OCI-LY7 (cell line): Measurements from ENCODE around the gene BAZ1A. TPM values are rescaled to one million over a fixed set of nuclear protein-coding genes. Genes with fewer than 3 reads are reported as not detected.

ENCODE experiments used
- BruUV-seq: library from RNA; stranded (reverse); fragments of 400-500 nt; replicated peaks from 2 replicates; lab custom pipeline; 2021; lab: Mats Ljungman, UMichigan
- CTCF ChIA-PET: fragments of 300-600 bp; sonication (Branson Sonifier 250); formaldehyde crosslinking; loops from one replicate; lab custom pipeline; 2022; ENCODE audit warnings: antibody characterized with exemption; ENCODE audit not compliant: unreplicated experiment; lab: Charles Lee
- POLR2A ChIA-PET: fragments of 300-600 bp; sonication (Branson Sonifier 250); formaldehyde crosslinking; loops from one replicate; lab custom pipeline; 2022; ENCODE audit warnings: antibody characterized with exemption; lab: Charles Lee
- DNase-seq: peaks from one replicate; pipeline ENCODE4 v3.0.0-alpha.2; 2015; ENCODE audit warnings: low spot score
- H2AFZ ChIP-seq: fragments of 200-600 bp; sonication (generic), shearing (Covaris generic); 2 replicates; pipeline ENCODE4 v1.6.1; 2014; ENCODE audit warnings: mild to moderate bottlenecking, antibody characterized with exemption, low read length, moderate library complexity
- H3K27ac ChIP-seq: fragments of 200-600 bp; sonication (generic); 2 replicates; pipeline ENCODE4 v1.5.1; 2014; ENCODE audit warnings: mixed run types, low read depth, mild to moderate bottlenecking, moderate library complexity, low read length, inconsistent platforms; ENCODE audit not compliant: poor library complexity, severe bottlenecking
- H3K36me3 ChIP-seq: fragments of 200-600 bp; sonication (generic); 2 replicates; pipeline ENCODE4 v1.6.1; 2014; ENCODE audit warnings: mild to moderate bottlenecking, antibody characterized with exemption, low read length, moderate library complexity, mixed read lengths; ENCODE audit not compliant: insufficient read depth
- H3K4me1 ChIP-seq: fragments of 200-600 bp; sonication (generic); 2 replicates; pipeline ENCODE4 v1.5.1; 2014; ENCODE audit warnings: mild to moderate bottlenecking, low read length; ENCODE audit not compliant: insufficient read depth, poor library complexity, severe bottlenecking
- H3K4me2 ChIP-seq: fragments of 200-600 bp; sonication (generic); 2 replicates; pipeline ENCODE4 v1.6.1; 2014; ENCODE audit warnings: mild to moderate bottlenecking, low read length
- H3K4me3 ChIP-seq: fragments of 200-600 bp; sonication (generic); 2 replicates; pipeline ENCODE4 v1.5.1; 2014; ENCODE audit warnings: mild to moderate bottlenecking, low read depth, low read length; ENCODE audit not compliant: poor library complexity, severe bottlenecking
- H3K79me2 ChIP-seq: fragments of 200-600 bp; sonication (generic); 2 replicates; pipeline ENCODE4 v1.6.1; 2016; ENCODE audit warnings: low read depth, mild to moderate bottlenecking, low read length, moderate library complexity, mixed read lengths; ENCODE audit not compliant: insufficient read depth
- H3K9me2 ChIP-seq: fragments of 200-600 bp; sonication (generic); 2 replicates; pipeline ENCODE4 v1.6.1; 2016; ENCODE audit warnings: mild to moderate bottlenecking, low read length, mixed read lengths; ENCODE audit not compliant: insufficient read depth
- H3K9me3 ChIP-seq: fragments of 200-600 bp; sonication (generic); 2 replicates; pipeline ENCODE4 v1.6.1; 2014; ENCODE audit warnings: mild to moderate bottlenecking, mixed run types, low read length, mixed read lengths
- H4K20me1 ChIP-seq: fragments of 200-600 bp; sonication (generic); 2 replicates; pipeline ENCODE4 v1.6.1; 2014; ENCODE audit warnings: mild to moderate bottlenecking, antibody characterized with exemption, low read length, moderate library complexity, mixed read lengths; ENCODE audit not compliant: insufficient read depth
- CTCF ChIP-seq: fragments of 200-600 bp; sonication (generic); conservative IDR thresholded peaks from 2 replicates; pipeline ENCODE4 v1.5.1; 2014; ENCODE audit warnings: mild to moderate bottlenecking, antibody characterized with exemption, low read length, moderate library complexity, mixed read lengths
- EZH2phosphoT487 ChIP-seq: fragments of 200-600 bp; sonication (generic); IDR thresholded peaks from 2 replicates; pipeline ENCODE4 v1.6.1; 2018; ENCODE audit warnings: low read depth, borderline replicate concordance, mild to moderate bottlenecking, mixed run types, antibody characterized with exemption, low read length, moderate library complexity, mixed read lengths
- intact Hi-C: fragments of 100-400 bp; cut with micrococcal nuclease; formaldehyde crosslinking; loops from one replicate; pipeline ENCODE4 v1.10.0; 2022; ENCODE audit not compliant: unreplicated experiment
- total RNA-seq, 2 experiments: library from RNA; depleted of rRNA in 1 of 2; stranded (reverse); fragments of >200 nt in 1 of 2; shearing (Covaris generic) in 1 of 2; gene quantifications; 2 replicates each; pipeline ENCODE4 v1.2.3, GENCODE V29; 2014 to 2022

BAZ1A gene
- total RNA-seq, 2 experiments from 2014 or later: 42.2 to 58.6 TPM

DNA sequence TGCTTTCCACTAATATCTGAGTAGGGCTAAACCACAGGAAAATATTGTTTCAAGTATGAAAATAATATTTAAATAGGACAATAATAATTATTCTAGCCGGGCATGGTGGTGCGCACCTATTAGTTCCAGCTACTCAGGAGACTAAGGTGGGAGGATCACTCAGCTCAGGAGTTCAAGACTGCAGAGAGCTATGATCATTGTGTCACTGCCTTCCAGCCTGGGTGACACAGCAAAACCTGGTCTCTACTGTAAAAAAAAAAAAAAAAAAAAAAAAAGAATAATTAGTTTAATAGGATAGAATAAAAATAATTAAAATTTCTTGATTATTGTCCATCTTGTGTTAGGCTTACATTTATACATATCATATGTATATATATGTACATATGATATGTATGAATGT lies 38.5 kb upstream of the BAZ1A start:
- TF ChIP-seq EZH2phosphoT487 (no peak), CTCF (no peak)
- intact Hi-C loops: loop anchor here (5.0 kb wide), 1 partner anchor 241 kb away; no protein-coding TSS in a partner anchor
- Histone ChIP-seq H3K9me3 (no peaks in the 10 kb centered on the region), H3K4me2 (no peak overlapping the region), H3K79me2 (no peaks in the 10 kb centered on the region), H3K36me3 (no peaks in the 10 kb centered on the region), H3K27ac (no peak overlapping the region), H3K4me3 (no peak overlapping the region), H2AFZ (peak overlapping the region; percentile 89), H3K4me1 (peaks cover 19% of the 10 kb centered on the region), H4K20me1 (no peaks in the 10 kb centered on the region), H3K9me2 (no peaks in the 10 kb centered on the region)
- no peak for DNase-seq
- ChIA-PET POLR2A (interaction anchor here (0.6 to 0.7 kb wide), 4 partner anchors 21 to 1113 kb away, joined by 3 to 4 read pairs (median 3); no protein-coding TSS in a partner anchor), CTCF (no interaction called here)
- BruUV-seq: no TSS peak

DNA sequence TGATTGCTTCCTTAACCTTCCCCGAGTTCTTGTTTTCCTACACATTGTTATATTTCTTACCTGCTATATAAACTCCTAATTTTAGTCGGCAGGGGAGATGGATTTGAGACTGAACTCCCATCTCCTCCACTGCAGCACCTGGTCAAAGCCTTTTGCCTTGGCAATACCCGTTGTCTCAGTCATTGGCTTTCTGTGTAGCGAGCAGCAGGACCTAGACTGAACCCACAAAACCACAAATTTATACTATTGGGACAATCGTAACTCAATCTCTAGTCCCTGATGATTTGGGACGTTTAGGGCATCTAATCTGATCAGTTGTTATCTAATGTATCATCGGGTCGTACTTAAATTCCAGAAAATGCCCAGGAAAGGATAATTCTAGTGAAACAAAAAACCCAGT lies 37.8 kb upstream of the BAZ1A start:
- Histone ChIP-seq H4K20me1 (no peaks in the 10 kb centered on the region), H3K4me3 (peak overlapping the region; percentile 10), H3K79me2 (no peaks in the 10 kb centered on the region), H3K36me3 (no peaks in the 10 kb centered on the region), H3K4me1 (peaks cover 19% of the 10 kb centered on the region), H3K9me2 (no peaks in the 10 kb centered on the region), H3K9me3 (no peaks in the 10 kb centered on the region), H3K4me2 (peak overlapping the region; percentile 43), H3K27ac (no peak overlapping the region), H2AFZ (peak overlapping the region; percentile 89)
- ChIA-PET CTCF (no interaction called here), POLR2A (interaction anchor here (0.6 to 1.0 kb wide), 4 partner anchors 10 to 1114 kb away, joined by 3 to 4 read pairs (median 3); no protein-coding TSS in a partner anchor)
- intact Hi-C loops: loop anchor here (5.0 kb wide), 1 partner anchor 241 kb away; no protein-coding TSS in a partner anchor
- BruUV-seq: no TSS peak
- peak; percentile 5 for DNase-seq
- TF ChIP-seq EZH2phosphoT487 (no peak), CTCF (no peak)

GRCh38 chr14:34912182-34912581 lies 37.0 kb upstream of the BAZ1A start:
- intact Hi-C loops: loop anchor here (5.0 kb wide), 1 partner anchor 240 kb away; no protein-coding TSS in a partner anchor
- H3K79me2 ChIP-seq: no peaks in the 10 kb centered on the region

More at GRCh38 chr14:34912182-34912581, 37.0 kb upstream of the BAZ1A start:
- Histone ChIP-seq H2AFZ (peak overlapping the region; percentile 89), H3K4me3 (no peak overlapping the region), H3K36me3 (no peaks in the 10 kb centered on the region), H3K9me3 (no peaks in the 10 kb centered on the region), H3K9me2 (no peaks in the 10 kb centered on the region), H3K4me2 (peak overlapping the region; percentile 43), H4K20me1 (no peaks in the 10 kb centered on the region), H3K4me1 (peaks cover 19% of the 10 kb centered on the region), H3K27ac (no peak overlapping the region)
- TF ChIP-seq CTCF (peak; percentile 73), EZH2phosphoT487 (no peak)
- ChIA-PET CTCF (no interaction called here), POLR2A (interaction anchor here (0.6 to 1.2 kb wide), 10 partner anchors 9 to 241 kb away, joined by 3 to 9 read pairs (median 3); no protein-coding TSS in a partner anchor)
- no TSS peak for BruUV-seq
- DNase-seq: peak; percentile 41
